ENCODE data around the gene NBPF3.

DNA sequence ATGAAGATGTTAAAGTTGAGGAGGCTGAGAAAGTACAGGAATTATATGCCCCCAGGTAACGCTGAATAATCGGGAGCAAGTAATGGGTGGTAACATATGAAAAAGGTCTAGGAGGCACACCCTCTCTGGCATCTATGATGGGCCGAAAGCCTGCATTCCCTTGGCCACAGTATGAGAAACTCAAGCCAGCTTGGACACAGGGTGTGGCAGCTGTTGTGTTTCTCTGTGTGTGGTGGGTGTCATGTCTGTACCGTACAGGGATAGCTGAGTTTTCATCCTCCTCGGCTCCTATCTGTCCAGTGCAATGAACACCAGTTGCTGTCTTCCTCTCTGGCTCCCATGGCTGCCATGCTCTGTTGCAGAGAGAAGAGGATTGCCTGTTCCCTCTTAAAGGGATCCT is 32.9 kb downstream of the NBPF3 start:
- TF ChIP-seq POLR2A (IDR thresholded peaks at IDR 0.05; ENCODE audit: low read depth, low read length), result no peak
- no peak for TF ChIP-seq MAX (IDR thresholded peaks at IDR 0.05; ENCODE audit: insufficient read depth, insufficient read length)
